Stomach (tissue), 9 donors: ENCODE data around the gene TNMD. TPM values are rescaled to one million over a fixed set of nuclear protein-coding genes. Genes with fewer than 3 reads are reported as not detected.

ENCODE experiments used
- DNase-seq, 2 donors: peaks; one replicate each; pipeline versions ENCODE4 v3.0.0 to v3.0.0-alpha.2; 2013 to 2019
- H3K27ac ChIP-seq, 5 donors: fragments of 200-600 bp in 4 of 5; sonication (generic) in 4 of 5; one replicate each; pipeline ENCODE4 v1.5.1; 2013 to 2019; ENCODE audit warnings: mild to moderate bottlenecking in 1 of 5, moderate library complexity in 1 of 5
- H3K27me3 ChIP-seq, 3 donors: fragments of 200-600 bp; sonication (generic); one replicate each; pipeline ENCODE4 v1.5.1; 2017 to 2019; ENCODE audit warnings: mixed run types in 1 of 3
- H3K36me3 ChIP-seq, 4 donors: fragments of 200-600 bp; sonication (generic); 1 replicate in 3 of 4; 2 replicates in 1 of 4; pipeline ENCODE4 v1.5.1; 2016 to 2019
- H3K4me1 ChIP-seq, 4 donors: fragments of 200-600 bp; sonication (generic); one replicate each; pipeline ENCODE4 v1.5.1; 2016 to 2019
- H3K4me3 ChIP-seq, 4 donors: fragments of 200-600 bp; sonication (generic) in 3 of 4; one replicate each; pipeline ENCODE4 v1.5.1; 2016 to 2019; ENCODE audit warnings: mild to moderate bottlenecking in 1 of 4
- H3K9me3 ChIP-seq, 4 donors: fragments of 200-600 bp; sonication (generic); one replicate each; pipeline ENCODE4 v1.5.1; 2016 to 2019
- EP300 ChIP-seq: sonication (generic); formaldehyde crosslinking; IDR thresholded peaks from one replicate; pipeline ENCODE4 v1.6.1; 2017; ENCODE audit warnings: antibody characterized with exemption
- POLR2A ChIP-seq, 4 donors: fragments of 450-650 bp; IDR thresholded peaks; one replicate each; pipeline ENCODE4 v1.6.1; 2016; ENCODE audit warnings: antibody characterized with exemption in 4 of 4, control low read depth in 2 of 4, mild to moderate bottlenecking in 1 of 4, moderate library complexity in 1 of 4
- POLR2AphosphoS5 ChIP-seq, 3 donors: sonication (generic); formaldehyde crosslinking; IDR thresholded peaks; one replicate each; pipeline ENCODE4 v1.6.1; 2016; ENCODE audit warnings: antibody characterized with exemption in 3 of 3
- WGBS, 5 donors: extraction: QIAGEN DNeasy Blood & Tissue Kit in 3 of 5; methylation state at CpG; one replicate each; pipeline versions ENCODE4 v1.1.5 to v1.1.7; 2013 to 2018; 5-methylcytosine and 5-hydroxymethylcytosine counted together
- intact Hi-C: fragments of 100-400 bp; cut with DNase I; formaldehyde crosslinking; loops from one replicate; pipeline ENCODE4 v1.15.1; 2023; ENCODE audit warnings: low total_unique reads
- polyA plus RNA-seq, 3 donors: library from polyadenylated mRNA; stranded (reverse); fragments of 200-250 nt; gene quantifications; one replicate each; pipeline ENCODE4 v1.2.3, GENCODE V29; 2013
- total RNA-seq, 5 donors: library from RNA; depleted of rRNA; stranded (reverse); fragments of >200 nt; gene quantifications; one replicate each; pipeline versions ENCODE4 v1.1.0 to v1.2.3, GENCODE V29; 2014 to 2016
- TF ChIP-seq, protein P1 (sequence below), 7 experiments: fragments of 450-650 bp in 4 of 7; fragments of 200-600 bp in 3 of 7; sonication (generic) in 3 of 7; IDR thresholded peaks; one replicate each; pipeline ENCODE4 v1.5.1; 2016 to 2019; ENCODE audit warnings: antibody characterized with exemption in 7 of 7, control low read depth in 2 of 7, mild to moderate bottlenecking in 1 of 7
- donor health status: healthy with polysubstance abuse.
- donor health status: Bipolar disorder and iron deficiency.
- donor health status: healthy.

Gene TNMD
- total and polyA plus RNA-seq, 8 donors, result 2.3 to 2.4 TPM; not detected in 6

DNA sequence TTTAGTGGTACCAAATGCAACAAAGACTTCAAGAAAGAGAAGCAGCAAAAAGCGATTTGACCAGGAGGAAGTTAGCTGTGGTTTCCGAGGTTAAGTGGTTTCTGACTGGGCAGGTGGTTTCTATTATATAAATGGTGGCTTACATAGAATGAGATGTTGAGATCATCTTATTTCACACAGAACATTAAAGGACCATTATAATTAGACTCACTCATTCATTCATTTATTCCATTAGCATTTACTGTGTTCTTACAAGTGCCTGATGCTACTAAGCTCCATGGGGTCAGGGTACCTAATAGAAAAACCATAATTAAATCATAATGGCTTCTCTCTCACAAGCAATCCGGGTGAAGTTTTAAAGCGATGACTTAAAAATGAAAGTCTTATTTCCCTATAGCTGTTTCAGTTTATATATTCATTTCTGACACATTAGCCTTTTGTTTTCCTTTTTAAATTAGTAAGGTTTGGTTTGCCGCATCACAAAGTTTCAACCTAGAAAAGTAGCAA, 41.3 kb downstream of the TNMD start:
- Histone ChIP-seq H3K4me3 (no peak overlapping the region), H3K36me3 (peaks cover 0 to 16% (median 0%) of the 10 kb centered on the region in 4 donors), H3K27ac (no peak overlapping the region), H3K4me1 (no peaks in the 10 kb centered on the region), H3K9me3 (no peaks in the 10 kb centered on the region), H3K27me3 (no peaks in the 10 kb centered on the region)
- intact Hi-C loops, result no loop called here
- DNase-seq, result no peak
- TF ChIP-seq, protein P1, sequence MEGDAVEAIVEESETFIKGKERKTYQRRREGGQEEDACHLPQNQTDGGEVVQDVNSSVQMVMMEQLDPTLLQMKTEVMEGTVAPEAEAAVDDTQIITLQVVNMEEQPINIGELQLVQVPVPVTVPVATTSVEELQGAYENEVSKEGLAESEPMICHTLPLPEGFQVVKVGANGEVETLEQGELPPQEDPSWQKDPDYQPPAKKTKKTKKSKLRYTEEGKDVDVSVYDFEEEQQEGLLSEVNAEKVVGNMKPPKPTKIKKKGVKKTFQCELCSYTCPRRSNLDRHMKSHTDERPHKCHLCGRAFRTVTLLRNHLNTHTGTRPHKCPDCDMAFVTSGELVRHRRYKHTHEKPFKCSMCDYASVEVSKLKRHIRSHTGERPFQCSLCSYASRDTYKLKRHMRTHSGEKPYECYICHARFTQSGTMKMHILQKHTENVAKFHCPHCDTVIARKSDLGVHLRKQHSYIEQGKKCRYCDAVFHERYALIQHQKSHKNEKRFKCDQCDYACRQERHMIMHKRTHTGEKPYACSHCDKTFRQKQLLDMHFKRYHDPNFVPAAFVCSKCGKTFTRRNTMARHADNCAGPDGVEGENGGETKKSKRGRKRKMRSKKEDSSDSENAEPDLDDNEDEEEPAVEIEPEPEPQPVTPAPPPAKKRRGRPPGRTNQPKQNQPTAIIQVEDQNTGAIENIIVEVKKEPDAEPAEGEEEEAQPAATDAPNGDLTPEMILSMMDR (IDR thresholded peaks at IDR 0.05), result no peak
- TF ChIP-seq EP300 (no peak), POLR2AphosphoS5 (IDR thresholded peaks at IDR 0.05) (no peak)
- WGBS, 5 donors, result 64 to 78% (median 70%) methylated on average over 5 of the region's 5 CpGs

DNA sequence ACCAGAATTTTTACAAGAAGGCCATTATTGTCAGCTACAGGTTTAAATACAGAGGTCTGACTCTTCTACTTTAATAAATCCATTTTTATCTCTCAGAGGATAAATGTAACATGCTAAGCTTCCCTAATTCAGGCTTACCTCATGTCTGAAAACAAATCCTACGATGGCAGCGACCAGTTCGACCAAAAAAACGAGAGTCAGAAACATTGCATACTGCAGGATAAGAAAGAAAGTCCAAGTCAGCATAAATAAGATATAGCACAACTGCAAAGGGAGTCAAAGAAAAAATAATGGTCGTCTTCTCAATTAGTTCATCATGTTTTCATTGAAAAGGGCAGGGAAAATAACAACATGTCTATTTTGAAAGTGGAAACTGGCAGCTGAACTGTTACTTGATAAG, 50.3 kb downstream of the TNMD start:
- Histone ChIP-seq H3K27me3 (peaks cover 0 to 4% (median 0%) of the 10 kb centered on the region in 3 donors), H3K4me3 (no peak overlapping the region), H3K9me3 (no peaks in the 10 kb centered on the region), H3K27ac (no peak overlapping the region), H3K4me1 (peaks cover 0 to 9% (median 3%) of the 10 kb centered on the region in 4 donors), H3K36me3 (peaks cover 0 to 14% (median 10%) of the 10 kb centered on the region in 4 donors)
- intact Hi-C loops, result no loop called here
- no peak for TF ChIP-seq POLR2AphosphoS5 (IDR thresholded peaks at IDR 0.05)
- TF ChIP-seq POLR2A (IDR thresholded peaks at IDR 0.05), result no peak
- 40 to 58% (median 52%) methylated on average over 5 of the region's 5 CpGs for WGBS, 5 donors
- no peak for DNase-seq

DNA sequence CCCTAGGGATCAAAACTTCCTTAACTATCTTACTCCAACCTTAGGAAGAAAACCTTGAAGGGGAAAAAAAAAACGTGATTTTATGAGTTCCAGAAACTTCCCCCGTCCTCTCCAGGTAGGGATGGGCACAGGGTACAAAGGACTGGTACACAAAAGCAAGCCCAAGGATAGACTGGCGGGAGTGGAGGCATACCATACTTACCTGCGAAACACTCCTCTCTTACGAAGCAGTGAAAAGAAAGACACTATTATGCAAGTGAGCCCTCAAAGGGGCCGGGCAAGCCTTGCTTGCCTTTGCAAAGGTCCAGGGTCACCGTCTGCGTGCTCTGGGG, 51.2 kb downstream of the TNMD start:
- peak overlapping the region; percentile 42 to 73 (median 65) for H3K27ac ChIP-seq
- no peaks in the 10 kb centered on the region for H3K9me3 ChIP-seq
- TF ChIP-seq POLR2A (IDR thresholded peaks at IDR 0.05), result no peak
- H3K36me3 ChIP-seq, result peaks cover 0 to 13% (median 7%) of the 10 kb centered on the region in 4 donors
- peaks cover 0 to 9% (median 3%) of the 10 kb centered on the region in 4 donors for H3K4me1 ChIP-seq
- H3K4me3 ChIP-seq, result peak overlapping the region; percentile 46 to 59 (median 55)
- peaks cover 0 to 4% (median 0%) of the 10 kb centered on the region in 3 donors for H3K27me3 ChIP-seq
- 9 to 37% (median 26%) methylated on average over 5 to 8 of the region's 8 CpGs for WGBS, 5 donors
- DNase-seq, result no peak
- intact Hi-C loops, result no loop called here

DNA sequence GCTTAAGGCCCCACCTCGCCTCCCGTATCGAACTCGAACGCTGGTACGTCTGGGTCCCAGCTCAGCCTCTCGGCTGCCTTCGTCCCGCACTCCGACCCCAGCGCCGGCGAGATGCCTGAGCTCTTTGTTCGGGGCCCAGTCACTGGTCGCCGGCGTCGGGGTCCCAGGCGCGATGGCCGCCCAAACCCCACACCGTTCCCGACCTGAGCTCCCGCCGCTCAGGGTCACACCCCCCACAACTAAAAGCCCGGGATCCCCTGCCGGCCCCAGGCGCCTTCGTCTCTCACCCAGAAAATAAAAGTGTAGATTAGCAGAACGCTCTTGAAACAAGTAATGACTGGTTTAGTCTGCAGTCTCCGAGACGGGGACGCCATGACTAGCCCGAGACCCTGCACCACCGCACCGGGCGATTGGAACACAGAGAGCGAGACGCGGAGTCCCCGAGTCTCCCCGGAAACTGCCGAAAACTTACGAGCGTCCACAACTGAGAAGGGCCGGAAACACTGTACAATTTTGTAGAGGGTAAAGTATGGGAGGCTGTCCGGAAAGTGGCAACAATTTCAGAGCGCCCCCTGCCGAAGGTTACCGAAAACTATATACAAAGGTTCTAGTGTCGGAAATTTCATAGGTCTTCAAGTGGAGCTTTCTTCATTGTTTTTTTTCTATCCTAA, 51.7 kb downstream of the TNMD start, which contains the start of gene TSPAN6:
Gene TSPAN6, minus strand, starts transcription at position 486 of the 671 bp plus-strand sequence. Its CDS starts 112 bp downstream, at position 374.
- intact Hi-C loops, result no loop called here
- peak within 1 kb of the TSS; percentile 42 to 73 (median 65) for H3K27ac ChIP-seq
- peak within 1 kb of the TSS; percentile 46 to 59 (median 55) for H3K4me3 ChIP-seq
- TF ChIP-seq, protein P1 (IDR thresholded peaks at IDR 0.05), result peak in 5 of 7 experiments; percentile 7 to 39 (median 37)
- TF ChIP-seq EP300 (no peak), POLR2AphosphoS5 (IDR thresholded peaks at IDR 0.05) (peak in 2 of 3 donors; percentile 9 to 29)
- peaks cover 0 to 4% (median 0%) of the 10 kb centered on the region in 3 donors for H3K27me3 ChIP-seq
- WGBS, 5 donors, result 1 to 40% (median 9%) methylated on average over 24 to 51 of the region's 51 CpGs
- DNase-seq, result peak; percentile 77 to 94
- peaks cover 0 to 13% (median 6%) of the 10 kb centered on the region in 4 donors for H3K36me3 ChIP-seq
- peaks cover 0 to 9% (median 3%) of the 10 kb centered on the region in 4 donors for H3K4me1 ChIP-seq
- H3K9me3 ChIP-seq, result no peaks in the 10 kb centered on the region

DNA sequence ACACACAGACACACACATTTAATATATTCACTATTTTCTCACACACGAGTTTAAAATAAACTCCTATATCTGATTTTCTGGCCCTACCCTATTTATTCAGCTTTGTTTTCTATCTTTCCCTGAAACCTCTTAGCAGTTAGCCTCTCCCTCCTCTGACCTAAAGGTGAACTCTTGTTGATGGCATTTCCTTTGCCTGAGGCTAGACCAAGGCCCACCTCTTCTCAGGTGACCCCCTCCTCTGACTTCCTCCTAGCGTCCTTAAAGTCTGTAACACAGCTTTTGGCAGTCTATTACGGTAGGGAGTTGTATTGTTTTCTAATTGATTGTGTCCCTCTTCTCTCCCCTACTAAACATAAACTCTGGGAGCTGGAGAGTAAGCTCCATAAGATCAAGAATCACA, 57.6 kb downstream of the TNMD start:
- Histone ChIP-seq H3K4me3 (no peak overlapping the region), H3K36me3 (no peaks in the 10 kb centered on the region), H3K27me3 (no peaks in the 10 kb centered on the region), H3K27ac (no peak overlapping the region), H3K9me3 (no peaks in the 10 kb centered on the region), H3K4me1 (peaks cover 0 to 6% (median 0%) of the 10 kb centered on the region in 4 donors)
- peak in 1 of 2 donors; percentile 42 for DNase-seq
- intact Hi-C loops, result no loop called here
- WGBS, 5 donors, result 27 to 45% (median 28%) methylated on average over 3 of the region's 3 CpGs
- no peak for TF ChIP-seq EP300
- TF ChIP-seq, protein P1 (IDR thresholded peaks at IDR 0.05), result no peak
- no peak for TF ChIP-seq POLR2A (IDR thresholded peaks at IDR 0.05)
- TF ChIP-seq POLR2AphosphoS5 (IDR thresholded peaks at IDR 0.05), result no peak
